Astrocyte of the spinal cord (primary cell): ENCODE data around the gene SPATA21.

ENCODE experiments used
- DNase-seq: peaks from one replicate; pipeline ENCODE4 v3.0.0; 2011; ENCODE audit warnings: low read depth, low spot score
- H3K4me3 ChIP-seq: 2 replicates; pipeline ENCODE4 v1.5.1; 2011; ENCODE audit warnings: low read depth, mild to moderate bottlenecking, low read length, moderate library complexity
- CTCF ChIP-seq: IDR thresholded peaks from 2 replicates; pipeline ENCODE4 v1.5.1; 2012; ENCODE audit warnings: low read depth, mild to moderate bottlenecking, low read length, inconsistent platforms
- in situ Hi-C: cut with HindIII; loops from 2 replicates; pipeline ENCODE4 v1.10.0; 2017; ENCODE audit warnings: low sequenced_read_pairs

Gene SPATA21

DNA sequence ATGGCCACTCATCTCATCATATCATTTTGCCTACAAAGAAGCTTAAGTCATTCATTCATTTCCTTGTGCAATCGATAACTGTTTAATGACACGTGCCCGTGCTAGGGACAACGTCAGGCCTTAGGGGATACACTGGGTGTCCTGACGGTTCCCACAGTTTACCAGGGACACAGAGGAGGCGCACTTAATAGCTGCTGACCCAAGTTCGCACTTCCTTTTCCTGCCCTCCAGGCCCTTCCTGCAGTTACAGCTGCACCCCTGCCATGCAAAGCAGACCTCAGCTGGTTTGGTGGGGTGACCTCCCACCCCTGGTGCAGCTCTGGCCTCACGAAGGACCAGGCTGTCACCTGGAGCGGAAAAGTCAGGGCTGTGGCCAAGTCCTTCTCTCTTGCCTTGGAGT is 4.2 kb downstream of the SPATA21 start:
- H3K4me3 ChIP-seq, result no peak overlapping the region
- no peak for TF ChIP-seq CTCF
- DNase-seq, result no peak
- in situ Hi-C loops, result no loop called here

DNA sequence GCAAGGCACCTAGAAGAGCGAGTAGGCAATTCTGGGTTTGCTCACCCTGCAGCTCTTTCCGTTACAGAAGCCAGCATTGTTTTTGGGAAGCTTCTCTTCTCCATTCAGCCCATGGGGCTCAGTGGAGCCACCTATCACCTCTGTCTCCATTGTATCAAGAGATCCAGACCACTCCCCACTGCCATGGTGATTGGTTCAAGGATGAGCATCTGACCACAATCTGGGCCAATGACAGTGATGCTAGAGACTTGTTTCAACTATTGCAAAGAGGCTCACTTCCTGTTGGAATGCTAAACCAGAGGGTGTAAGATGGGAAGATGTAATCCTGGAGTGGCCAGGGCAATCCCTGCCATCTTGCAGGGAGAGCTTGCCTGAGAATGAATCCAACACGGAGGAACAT is 6.6 kb downstream of the SPATA21 start:
- in situ Hi-C loops, result no loop called here
- no peak for DNase-seq
- H3K4me3 ChIP-seq, result no peak overlapping the region
- TF ChIP-seq CTCF, result no peak

- TF ChIP-seq CTCF, result no peak
- no peak overlapping the region for H3K4me3 ChIP-seq
- no peak for DNase-seq
- in situ Hi-C loops, result no loop called here
Observed at GRCh38 chr1:16425125-16426025, 11.8 kb downstream of the SPATA21 start.

- in situ Hi-C loops, result no loop called here
- DNase-seq, result no peak
- no peak for TF ChIP-seq CTCF
Observed at GRCh38 chr1:16422041-16422440, 15.2 kb downstream of the SPATA21 start.

DNA sequence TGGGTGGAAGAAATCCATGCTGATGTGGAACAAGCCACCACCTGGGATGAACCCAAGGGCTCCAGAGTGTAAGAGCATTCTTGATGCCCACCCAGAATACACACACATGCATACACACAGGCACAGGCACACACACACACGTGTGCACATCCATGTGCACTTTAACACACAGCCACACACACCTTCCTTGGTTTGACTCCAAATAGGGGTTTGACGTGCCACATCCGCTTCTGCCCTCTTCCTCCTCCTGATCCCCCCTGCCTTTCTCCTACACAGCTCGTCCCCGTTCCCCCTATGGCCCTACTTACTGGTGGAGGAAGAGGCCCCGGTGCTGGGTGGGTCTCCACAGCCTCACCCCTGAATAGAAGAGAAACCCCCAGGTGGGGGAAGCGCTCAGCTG is 16.0 kb downstream of the SPATA21 start:
- DNase-seq, result no peak
- TF ChIP-seq CTCF, result no peak
- no peak overlapping the region for H3K4me3 ChIP-seq
- in situ Hi-C loops, result no loop called here

More at GRCh38 chr1:16422041-16422440, 15.2 kb downstream of the SPATA21 start:
- H3K4me3 ChIP-seq, result no peak overlapping the region

- no peak for TF ChIP-seq CTCF
- DNase-seq, result no peak
- H3K4me3 ChIP-seq, result no peak overlapping the region
- in situ Hi-C loops, result no loop called here
Observed at GRCh38 chr1:16420424-16421118, 16.7 kb downstream of the SPATA21 start.
